ENCODE measurements around the gene TNFRSF19. TPM values are rescaled to one million over a fixed set of nuclear protein-coding genes. Genes with fewer than 3 reads are reported as not detected.

Gene TNFRSF19
- total and polyA plus RNA-seq, 2 donors from 2014 or later: 10.1 to 14.7 TPM

DNA sequence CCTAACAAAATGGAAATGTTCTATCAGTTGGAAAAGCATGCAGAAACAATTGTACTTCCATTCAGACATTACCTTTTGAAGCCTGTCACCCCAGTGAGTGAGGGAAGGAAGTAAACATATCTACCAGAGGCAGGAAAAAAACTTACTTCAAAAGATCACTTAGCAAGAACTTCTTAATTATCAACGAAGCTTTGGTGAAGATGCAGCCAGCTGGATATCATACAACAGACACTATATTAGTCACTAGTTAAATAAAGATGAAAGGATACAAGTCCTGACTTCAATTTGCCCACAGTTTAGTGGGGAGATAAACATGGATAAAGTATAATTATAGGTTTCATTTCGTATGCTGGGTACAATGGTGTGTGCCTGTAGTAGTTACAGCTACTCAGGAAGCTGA lies 148.8 kb downstream of the TNFRSF19 start:
- Histone ChIP-seq H3K9me3 (ENCODE audit: control insufficient read depth in 2 of 3, insufficient read depth in 1 of 3, low read length in 3 of 3) (no peaks in the 10 kb centered on the region), H3K36me3 (ENCODE audit: control insufficient read depth in 2 of 3, insufficient read depth in 3 of 3, low read length in 3 of 3) (no peaks in the 10 kb centered on the region), H3K9ac (ENCODE audit: low read length in 3 of 3) (no peak overlapping the region), H3K4me1 (ENCODE audit: control insufficient read depth in 2 of 3, insufficient read depth in 2 of 3, low read depth in 1 of 3, low read length in 3 of 3) (no peaks in the 10 kb centered on the region), H3K27me3 (ENCODE audit: control insufficient read depth, insufficient read depth, low read length) (no peaks in the 10 kb centered on the region), H3K4me3 (ENCODE audit: low read length in 3 of 3) (no peak overlapping the region), H3K27ac (ENCODE audit: low read depth in 2 of 2, low read length in 2 of 2) (no peak overlapping the region)
- DNase-seq (no peak), FAIRE-seq (no peak)
- intact Hi-C loops (cut with DNase I): no loop called here
- TF ChIP-seq, protein P1, sequence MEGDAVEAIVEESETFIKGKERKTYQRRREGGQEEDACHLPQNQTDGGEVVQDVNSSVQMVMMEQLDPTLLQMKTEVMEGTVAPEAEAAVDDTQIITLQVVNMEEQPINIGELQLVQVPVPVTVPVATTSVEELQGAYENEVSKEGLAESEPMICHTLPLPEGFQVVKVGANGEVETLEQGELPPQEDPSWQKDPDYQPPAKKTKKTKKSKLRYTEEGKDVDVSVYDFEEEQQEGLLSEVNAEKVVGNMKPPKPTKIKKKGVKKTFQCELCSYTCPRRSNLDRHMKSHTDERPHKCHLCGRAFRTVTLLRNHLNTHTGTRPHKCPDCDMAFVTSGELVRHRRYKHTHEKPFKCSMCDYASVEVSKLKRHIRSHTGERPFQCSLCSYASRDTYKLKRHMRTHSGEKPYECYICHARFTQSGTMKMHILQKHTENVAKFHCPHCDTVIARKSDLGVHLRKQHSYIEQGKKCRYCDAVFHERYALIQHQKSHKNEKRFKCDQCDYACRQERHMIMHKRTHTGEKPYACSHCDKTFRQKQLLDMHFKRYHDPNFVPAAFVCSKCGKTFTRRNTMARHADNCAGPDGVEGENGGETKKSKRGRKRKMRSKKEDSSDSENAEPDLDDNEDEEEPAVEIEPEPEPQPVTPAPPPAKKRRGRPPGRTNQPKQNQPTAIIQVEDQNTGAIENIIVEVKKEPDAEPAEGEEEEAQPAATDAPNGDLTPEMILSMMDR (IDR thresholded peaks at IDR 0.05; ENCODE audit: borderline replicate concordance, extremely low read depth, insufficient read depth): no peak

DNA sequence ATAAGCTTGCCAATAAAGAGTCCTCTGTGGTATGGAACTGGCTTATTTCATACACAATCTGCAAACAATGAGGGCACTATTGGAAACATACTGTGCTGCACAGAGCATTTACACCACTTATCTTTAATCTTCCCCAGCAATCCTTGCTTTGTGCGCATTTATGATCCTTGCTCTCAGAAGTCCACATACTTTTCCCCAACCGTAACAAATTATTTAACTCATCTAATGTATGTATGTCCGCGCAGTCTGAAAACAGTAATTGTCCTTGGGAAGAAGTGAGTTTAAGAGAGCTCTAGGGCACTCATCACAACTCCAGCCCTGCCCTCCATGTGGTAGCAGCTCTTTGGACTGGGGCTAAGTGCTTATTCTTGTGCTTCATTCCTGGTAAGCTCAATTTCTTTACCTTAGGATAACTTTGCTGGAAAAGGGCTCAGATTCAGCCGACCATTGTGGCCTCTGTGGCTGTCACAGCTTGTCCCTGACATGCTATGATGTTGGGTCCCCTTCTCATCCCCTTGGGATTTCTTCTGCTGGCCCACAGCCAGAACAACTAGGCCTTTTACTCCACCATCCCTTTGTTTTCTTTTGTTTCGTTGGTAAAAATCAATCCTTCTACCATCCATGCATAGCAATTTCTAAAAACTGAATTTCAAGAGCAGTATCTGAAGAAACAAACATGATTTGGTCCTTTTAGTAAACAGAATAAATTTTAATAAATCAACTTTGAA lies 152.7 kb downstream of the TNFRSF19 start:
- no peak overlapping the region for H3K4me3 ChIP-seq (ENCODE audit: low read length in 3 of 3)
- DNase-seq (no peak), FAIRE-seq (no peak)
- no peaks in the 10 kb centered on the region for H3K36me3 ChIP-seq (ENCODE audit: control insufficient read depth in 2 of 3, insufficient read depth in 3 of 3, low read length in 3 of 3)
- no peaks in the 10 kb centered on the region for H3K27me3 ChIP-seq (ENCODE audit: control insufficient read depth, insufficient read depth, low read length)
- intact Hi-C loops (cut with DNase I): no loop called here
- no peaks in the 10 kb centered on the region for H3K9me3 ChIP-seq (ENCODE audit: control insufficient read depth in 2 of 3, insufficient read depth in 1 of 3, low read length in 3 of 3)
- TF ChIP-seq, protein P1 (IDR thresholded peaks at IDR 0.05; ENCODE audit: borderline replicate concordance, extremely low read depth, insufficient read depth): no peak
- H3K4me1 ChIP-seq (ENCODE audit: control insufficient read depth in 2 of 3, insufficient read depth in 2 of 3, low read depth in 1 of 3, low read length in 3 of 3): no peaks in the 10 kb centered on the region
- no peak overlapping the region for H3K27ac ChIP-seq (ENCODE audit: low read depth in 2 of 2, low read length in 2 of 2)
- no peak overlapping the region for H3K9ac ChIP-seq (ENCODE audit: low read length in 3 of 3)

DNA sequence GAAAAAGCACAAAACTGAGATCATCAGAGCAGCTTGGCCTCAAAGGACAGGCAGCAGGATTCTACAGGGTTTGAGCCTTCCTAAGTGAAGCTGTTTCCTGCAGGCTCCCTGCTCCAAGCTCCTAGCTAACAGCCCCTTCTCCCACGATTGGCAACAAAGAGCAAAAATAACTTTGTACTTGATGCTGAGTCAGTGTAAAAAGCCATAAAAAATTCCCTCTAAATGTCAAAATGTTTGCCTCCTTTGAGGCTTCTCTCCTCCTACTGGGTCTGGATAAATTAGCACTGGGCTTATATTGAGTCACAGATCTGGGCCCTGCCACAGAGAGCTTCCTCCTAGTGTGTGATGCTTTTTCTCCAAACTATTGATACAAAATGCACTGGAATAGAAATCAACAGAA lies 153.3 kb downstream of the TNFRSF19 start:
- peak in 1 of 5 donors; percentile 29 for DNase-seq
- Histone ChIP-seq H3K9me3 (ENCODE audit: control insufficient read depth in 2 of 3, insufficient read depth in 1 of 3, low read length in 3 of 3) (no peaks in the 10 kb centered on the region), H3K4me1 (ENCODE audit: control insufficient read depth in 2 of 3, insufficient read depth in 2 of 3, low read depth in 1 of 3, low read length in 3 of 3) (no peaks in the 10 kb centered on the region), H3K27me3 (ENCODE audit: control insufficient read depth, insufficient read depth, low read length) (no peaks in the 10 kb centered on the region), H3K9ac (ENCODE audit: low read length in 3 of 3) (no peak overlapping the region), H3K36me3 (ENCODE audit: control insufficient read depth in 2 of 3, insufficient read depth in 3 of 3, low read length in 3 of 3) (no peaks in the 10 kb centered on the region), H3K27ac (ENCODE audit: low read depth in 2 of 2, low read length in 2 of 2) (no peak overlapping the region), H3K4me3 (ENCODE audit: low read length in 3 of 3) (no peak overlapping the region)
- FAIRE-seq: no peak
- intact Hi-C loops (cut with DNase I): no loop called here
- TF ChIP-seq, protein P1 (IDR thresholded peaks at IDR 0.05; ENCODE audit: borderline replicate concordance, extremely low read depth, insufficient read depth): no peak

Data from kidney (tissue), 14 donors.